Measurements from ENCODE around the gene TMEM245. TPM values are rescaled to one million over a fixed set of nuclear protein-coding genes. Genes with fewer than 3 reads are reported as not detected.

TMEM245 gene
- total RNA-seq, 1 experiment from 2014 or later = 59.8 TPM

- BruUV-seq (replicated peaks) = no TSS peak
- intact Hi-C loops (cut with micrococcal nuclease; ENCODE audit: unreplicated experiment) = no loop called here
- POLR2A ChIA-PET (ENCODE audit: low non-redundant PET) = no interaction called here
Observed at GRCh38 chr9:109113254-109113653, 6.5 kb downstream of the TMEM245 start.

GRCh38 chr9:109110329-109111021 is 9.3 kb downstream of the TMEM245 start:
- POLR2A ChIA-PET (ENCODE audit: low non-redundant PET) = no interaction called here
- H3K4me1 ChIP-seq (ENCODE audit: insufficient read depth, low read length, poor library complexity, severe bottlenecking) = peaks cover 50% of the 10 kb centered on the region
- no TSS peak for BruUV-seq (replicated peaks)
- H3K36me3 ChIP-seq (ENCODE audit: insufficient read depth, low read length, poor library complexity, severe bottlenecking) = peaks cover under 1% of the 10 kb centered on the region
- no peaks in the 10 kb centered on the region for H3K27me3 ChIP-seq (replicated peaks; ENCODE audit: insufficient read depth, low read depth, low read length, poor library complexity)
- peak overlapping the region; percentile 56 for H3K27ac ChIP-seq (ENCODE audit: low read depth, low read length, poor library complexity, severe bottlenecking)
- intact Hi-C loops (cut with micrococcal nuclease; ENCODE audit: unreplicated experiment) = no loop called here
- peak overlapping the region; percentile 6 for H3K4me3 ChIP-seq (ENCODE audit: low read depth, low read length, poor library complexity, severe bottlenecking)
- no peak for DNase-seq (ENCODE audit: low spot score)
- CTCF ChIA-PET = no interaction called here
- H3K9me3 ChIP-seq (ENCODE audit: low read depth, low read length, poor library complexity, severe bottlenecking) = no peaks in the 10 kb centered on the region
- TF ChIP-seq CTCF (conservative IDR thresholded peaks at IDR 0.05; ENCODE audit: low read depth, low read length) (no peak), EZH2 (IDR thresholded peaks at IDR 0.05; ENCODE audit: borderline replicate concordance, low read depth, low read length, poor library complexity, severe bottlenecking) (no peak)

More at GRCh38 chr9:109113254-109113653, 6.5 kb downstream of the TMEM245 start:
- no peak for DNase-seq (ENCODE audit: low spot score)
- Histone ChIP-seq H3K36me3 (ENCODE audit: insufficient read depth, low read length, poor library complexity, severe bottlenecking) (peaks cover 6% of the 10 kb centered on the region), H3K4me3 (ENCODE audit: low read depth, low read length, poor library complexity, severe bottlenecking) (no peak overlapping the region), H3K27ac (ENCODE audit: low read depth, low read length, poor library complexity, severe bottlenecking) (no peak overlapping the region), H3K4me1 (ENCODE audit: insufficient read depth, low read length, poor library complexity, severe bottlenecking) (peaks cover 56% of the 10 kb centered on the region), H3K9me3 (ENCODE audit: low read depth, low read length, poor library complexity, severe bottlenecking) (no peaks in the 10 kb centered on the region), H3K27me3 (replicated peaks; ENCODE audit: insufficient read depth, low read depth, low read length, poor library complexity) (no peaks in the 10 kb centered on the region)
- CTCF ChIA-PET = no interaction called here
- TF ChIP-seq EZH2 (IDR thresholded peaks at IDR 0.05; ENCODE audit: borderline replicate concordance, low read depth, low read length, poor library complexity, severe bottlenecking) = no peak
- no peak for TF ChIP-seq CTCF (conservative IDR thresholded peaks at IDR 0.05; ENCODE audit: low read depth, low read length)

GRCh38 chr9:109109967-109110328 is 9.8 kb downstream of the TMEM245 start:
- H3K4me1 ChIP-seq (ENCODE audit: insufficient read depth, low read length, poor library complexity, severe bottlenecking) = peaks cover 50% of the 10 kb centered on the region
- POLR2A ChIA-PET (ENCODE audit: low non-redundant PET) = no interaction called here

More at GRCh38 chr9:109109967-109110328, 9.8 kb downstream of the TMEM245 start:
- Histone ChIP-seq H3K27me3 (replicated peaks; ENCODE audit: insufficient read depth, low read depth, low read length, poor library complexity) (no peaks in the 10 kb centered on the region), H3K9me3 (ENCODE audit: low read depth, low read length, poor library complexity, severe bottlenecking) (no peaks in the 10 kb centered on the region), H3K36me3 (ENCODE audit: insufficient read depth, low read length, poor library complexity, severe bottlenecking) (peaks cover 6% of the 10 kb centered on the region), H3K27ac (ENCODE audit: low read depth, low read length, poor library complexity, severe bottlenecking) (no peak overlapping the region), H3K4me3 (ENCODE audit: low read depth, low read length, poor library complexity, severe bottlenecking) (no peak overlapping the region)
- TF ChIP-seq EZH2 (IDR thresholded peaks at IDR 0.05; ENCODE audit: borderline replicate concordance, low read depth, low read length, poor library complexity, severe bottlenecking) (no peak), CTCF (conservative IDR thresholded peaks at IDR 0.05; ENCODE audit: low read depth, low read length) (no peak)
- no peak for DNase-seq (ENCODE audit: low spot score)
- CTCF ChIA-PET = no interaction called here
- intact Hi-C loops (cut with micrococcal nuclease; ENCODE audit: unreplicated experiment) = no loop called here
- no TSS peak for BruUV-seq (replicated peaks)
